ENCODE measurements around the gene PIEZO2.
"Not testable (repeated sequence)": the region's sequence is repeated elsewhere in the genome, so short reads cannot be mapped to it uniquely, and the experiment has no call there.

PIEZO2 gene

GRCh38 chr18:11149441-11150270 is at the start of gene PIEZO2:
TSS of gene PIEZO2 (minus strand) at chr18:11149569. CDS start at chr18:11148588, 981 bp downstream.
- DNase-seq: no peak

- DNase-seq: no peak
Measured at GRCh38 chr18:11183637-11184036, 34.3 kb upstream of the PIEZO2 start.

DNA sequence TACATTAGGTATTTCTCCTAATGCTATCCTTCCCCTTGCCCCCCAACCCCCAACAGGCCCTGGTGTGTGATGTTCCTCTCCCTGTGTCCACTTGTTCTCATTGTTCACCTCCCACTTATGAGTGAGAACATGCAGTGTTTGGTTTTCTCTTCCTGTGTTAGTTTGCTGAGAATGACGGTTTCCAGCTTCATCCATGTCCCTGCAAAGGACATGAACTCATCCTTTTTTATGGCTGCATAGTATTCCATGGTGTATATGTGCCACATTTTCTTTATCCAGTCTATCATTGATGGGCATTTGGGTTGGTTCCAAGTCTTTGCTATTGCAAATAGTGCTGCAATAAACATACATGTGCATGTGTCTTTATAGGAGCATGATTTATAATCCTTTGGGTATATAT is 32.3 kb upstream of the PIEZO2 start:
- DNase-seq: not testable (repeated sequence)

GRCh38 chr18:11179959-11180519 is 30.7 kb upstream of the PIEZO2 start:
- DNase-seq: no peak

GRCh38 chr18:11178951-11179549 is 29.7 kb upstream of the PIEZO2 start:
- no peak for DNase-seq

DNA sequence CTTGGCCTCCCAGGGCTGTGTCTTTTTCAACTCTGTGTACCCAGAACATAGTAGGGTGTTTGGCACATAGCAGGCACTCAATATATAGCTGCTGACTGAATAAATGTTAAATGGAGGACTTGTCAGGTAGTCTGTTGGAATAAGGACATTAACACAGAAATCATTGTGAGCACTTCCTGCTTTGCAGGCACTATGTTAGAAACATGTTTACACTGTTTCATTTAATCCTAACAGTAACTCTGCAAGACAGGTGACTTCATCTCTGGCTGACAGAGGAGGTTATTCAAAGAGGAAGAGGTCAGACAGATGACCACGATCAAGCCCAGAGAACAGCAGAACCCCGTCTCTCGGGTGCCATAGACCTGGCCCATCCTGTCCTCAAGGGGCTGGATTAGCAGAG is 28.0 kb upstream of the PIEZO2 start:
- DNase-seq: no peak

DNA sequence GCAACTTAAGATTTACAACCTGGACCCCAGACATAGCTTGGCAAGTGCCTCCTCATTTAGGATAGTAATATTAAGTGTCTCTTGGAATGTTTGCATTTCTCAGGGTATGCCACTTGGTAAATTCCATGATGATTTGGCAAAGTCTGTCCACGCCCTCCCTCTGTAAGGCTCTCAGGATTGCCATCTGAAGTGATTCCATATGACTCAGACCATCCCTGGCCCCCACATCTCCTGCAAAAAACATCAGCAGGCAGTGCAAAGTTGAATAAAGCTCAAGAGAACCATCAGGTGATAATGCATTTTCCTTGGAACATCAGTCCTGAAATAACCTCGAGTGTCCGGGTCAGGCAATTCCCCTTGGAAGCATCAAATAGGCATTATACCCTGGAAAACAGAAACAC is 27.1 kb upstream of the PIEZO2 start:
- no peak for DNase-seq

DNA sequence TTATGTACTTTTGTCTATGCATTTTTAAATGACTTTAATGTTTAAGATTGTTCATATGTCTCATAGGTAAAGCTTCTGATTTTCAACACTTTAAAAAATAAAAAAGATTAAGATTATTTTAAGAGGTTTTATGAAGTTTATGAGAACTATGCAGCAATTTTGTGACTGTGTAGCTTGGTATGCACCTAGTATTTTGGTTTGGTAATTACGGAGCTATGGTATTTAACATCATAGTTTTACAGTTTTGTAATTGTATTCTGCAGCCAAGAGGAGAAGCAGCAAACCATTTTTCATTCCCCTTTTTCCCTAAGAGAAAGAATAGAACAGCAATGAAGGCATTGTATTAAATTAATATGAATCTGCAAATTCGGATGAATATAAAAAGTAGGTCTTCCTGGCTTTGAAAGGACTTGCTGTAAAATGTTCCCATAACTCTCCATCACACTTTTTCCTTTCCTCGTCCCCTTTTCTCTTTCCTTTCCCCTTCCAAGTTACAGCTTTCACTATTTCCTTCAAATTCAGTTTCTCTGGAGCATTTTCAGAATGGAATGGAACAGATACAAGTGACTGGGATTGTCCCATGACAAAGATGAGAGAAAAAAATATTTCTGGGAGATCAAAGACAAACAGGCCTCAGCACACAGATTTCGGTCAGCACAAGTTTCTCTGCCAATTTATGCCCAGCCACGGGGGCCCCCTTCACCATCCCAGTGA is 26.1 kb upstream of the PIEZO2 start:
- DNase-seq: no peak

DNA sequence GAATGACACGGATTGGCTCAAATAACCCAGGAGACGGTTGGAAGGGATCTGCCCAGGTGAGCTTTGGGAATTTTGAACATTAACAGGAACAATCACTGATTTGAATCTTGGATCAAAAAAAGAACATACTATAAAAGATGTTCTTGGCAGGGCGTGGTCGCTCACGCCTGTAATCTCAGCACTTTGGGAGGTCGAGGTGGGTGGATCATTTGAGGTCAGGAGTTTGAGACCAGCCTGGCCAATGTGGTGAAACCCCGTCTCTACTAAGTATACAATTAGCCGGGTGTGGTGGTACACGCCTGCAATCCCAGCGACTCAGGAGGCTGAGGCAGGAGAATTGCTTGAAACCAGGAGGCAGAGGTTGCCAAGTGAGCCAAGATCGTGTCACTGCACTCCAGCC is 24.8 kb upstream of the PIEZO2 start:
- DNase-seq: not testable (repeated sequence)

- no peak for DNase-seq
Measured at GRCh38 chr18:11167778-11168177, 18.4 kb upstream of the PIEZO2 start.

DNA sequence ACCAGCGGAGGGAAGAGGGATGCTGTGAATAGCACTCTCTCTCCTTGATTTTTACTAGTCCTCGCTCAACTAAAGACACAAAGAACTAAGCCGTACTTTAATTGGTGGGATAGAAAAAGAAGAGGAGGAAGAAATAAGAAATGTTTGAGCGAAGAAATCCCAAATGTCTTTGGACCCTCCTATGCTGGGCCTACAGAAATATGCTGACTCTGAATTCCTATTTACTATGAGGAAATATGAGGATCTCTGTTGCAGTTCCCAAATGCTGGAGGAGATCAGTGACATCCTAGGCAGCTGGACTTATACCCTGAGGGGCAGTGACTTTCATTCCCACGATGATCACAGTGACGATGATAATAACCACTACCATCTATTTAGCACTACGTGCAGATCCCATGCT is 16.6 kb upstream of the PIEZO2 start:
- no peak for DNase-seq

- no peak for DNase-seq
Measured at GRCh38 chr18:11165138-11165537, 15.8 kb upstream of the PIEZO2 start.

DNA sequence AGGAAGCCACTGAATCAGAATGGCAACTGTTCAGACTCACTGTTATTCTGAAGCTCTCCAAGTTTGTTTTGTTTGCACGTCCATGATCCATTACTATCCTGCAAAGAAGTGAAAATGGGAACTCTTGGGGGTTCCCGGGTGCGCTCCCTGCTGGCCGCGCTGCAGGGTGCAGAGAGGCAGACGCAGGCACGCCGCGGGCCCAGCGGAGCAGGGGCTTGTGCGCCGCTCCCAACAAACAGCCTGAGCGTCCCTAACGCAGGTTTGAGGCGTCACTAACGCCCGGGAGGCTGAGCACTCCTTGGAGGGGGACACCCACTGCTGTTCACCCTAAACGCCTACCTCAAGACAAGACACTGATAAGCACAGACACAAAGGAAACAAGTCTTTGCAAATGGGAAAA is 14.3 kb upstream of the PIEZO2 start:
- no peak for DNase-seq

- no peak for DNase-seq
Measured at GRCh38 chr18:11162889-11163288, 13.5 kb upstream of the PIEZO2 start.

- DNase-seq: no peak
Measured at GRCh38 chr18:11162462-11162861, 13.1 kb upstream of the PIEZO2 start.

GRCh38 chr18:11160313-11160712 is 10.9 kb upstream of the PIEZO2 start:
- no peak for DNase-seq

DNA sequence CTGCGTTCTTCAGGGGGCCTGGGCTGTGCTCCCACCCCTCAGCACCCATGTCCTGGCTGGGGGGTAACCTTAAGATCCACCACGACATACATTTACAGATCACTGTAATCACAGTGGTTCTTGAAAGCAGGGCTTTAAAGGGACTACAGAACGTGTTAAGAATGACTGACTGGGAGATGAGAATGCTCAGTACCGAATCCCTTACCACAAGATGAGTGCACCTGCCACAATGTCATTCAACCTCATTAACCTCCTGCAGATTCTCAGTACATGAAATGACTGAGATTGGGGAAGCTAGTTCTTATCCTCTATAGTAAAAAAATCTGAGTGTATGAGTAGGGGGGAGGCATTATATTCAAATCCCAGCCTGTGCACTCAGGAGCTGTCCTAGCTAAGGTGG is 10.5 kb upstream of the PIEZO2 start:
- no peak for DNase-seq

DNA sequence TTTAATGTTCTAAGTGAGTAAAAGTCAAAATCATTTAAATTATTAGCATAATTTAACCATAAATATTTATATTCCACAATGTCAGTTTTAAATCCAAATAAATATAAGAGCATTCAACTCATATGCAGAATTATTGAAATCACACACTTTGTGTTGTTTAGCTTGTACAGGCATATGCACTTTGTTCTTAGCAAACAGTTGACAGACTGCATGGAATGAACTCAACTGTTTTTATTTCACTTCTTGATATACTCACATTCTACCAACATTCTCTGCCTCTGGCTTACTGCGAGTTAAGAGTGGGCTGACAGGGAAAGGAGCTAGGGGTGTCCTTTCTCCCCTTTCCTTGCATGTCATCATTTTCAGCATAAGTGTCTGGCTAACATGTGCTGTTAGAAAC is 7.6 kb upstream of the PIEZO2 start:
- DNase-seq: no peak

DNA sequence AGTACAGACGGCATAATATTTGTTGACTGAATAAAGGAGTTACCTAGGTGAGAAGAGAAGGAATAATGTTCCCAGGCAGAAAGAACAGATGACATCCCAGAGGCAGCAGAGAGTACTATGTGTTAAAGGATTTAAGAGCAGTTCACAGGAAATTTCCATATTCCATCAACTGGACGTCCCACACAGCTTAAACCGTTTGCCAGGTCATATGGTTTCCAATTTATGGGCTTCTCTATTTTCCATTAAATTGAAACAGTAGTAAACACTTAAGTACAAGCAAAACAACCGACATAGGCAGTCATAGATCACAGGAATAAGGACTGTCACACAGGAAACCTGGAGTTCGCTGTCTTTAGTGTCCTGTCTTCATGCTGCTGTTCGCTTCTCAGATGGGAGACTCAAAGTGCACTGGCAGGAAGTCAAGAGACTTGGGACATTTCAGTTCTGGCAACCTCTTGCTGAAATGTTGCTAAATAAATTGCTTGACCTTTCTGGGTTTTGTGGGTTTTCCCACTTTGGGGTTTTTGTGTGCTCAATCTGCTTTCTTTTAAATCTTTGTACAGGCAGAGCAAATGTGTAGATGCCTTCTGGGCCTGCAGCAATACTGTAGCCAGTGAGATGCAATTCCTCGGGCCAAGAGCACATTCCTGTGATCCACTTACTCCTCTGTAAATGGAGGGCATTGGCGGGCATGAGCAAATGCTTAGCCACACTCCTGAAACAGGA is 5.8 kb upstream of the PIEZO2 start:
- no peak for DNase-seq

DNA sequence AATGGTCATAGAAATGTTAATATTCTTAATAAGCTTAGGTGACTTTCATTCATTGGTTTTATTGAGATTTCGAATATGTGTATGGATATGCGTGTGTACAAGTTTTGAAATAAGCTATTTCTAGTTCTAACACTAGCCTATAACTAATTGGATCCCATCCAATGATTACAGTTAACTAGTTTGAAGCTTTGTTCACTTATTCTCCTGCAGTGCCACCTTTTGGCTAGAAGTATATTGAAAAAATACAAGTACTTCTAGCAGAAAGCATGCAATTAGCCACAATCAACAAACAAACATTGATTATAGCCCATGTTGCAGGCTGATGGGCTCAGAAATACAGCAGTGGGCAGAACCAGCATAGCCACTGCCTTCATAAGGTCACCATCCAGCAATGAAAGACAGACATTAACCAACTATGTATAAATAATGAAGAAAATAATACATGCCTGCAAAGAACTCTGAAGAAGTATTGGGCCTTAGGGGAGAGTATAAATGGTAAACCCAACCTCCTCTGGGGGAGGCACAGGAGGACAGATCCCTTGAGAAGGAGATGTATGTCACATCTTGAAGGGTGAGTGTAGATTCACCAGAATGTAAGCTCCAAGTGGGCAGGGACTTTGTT is 5.1 kb upstream of the PIEZO2 start:
- peak; percentile 3 for DNase-seq

GRCh38 chr18:11153097-11153496 is 3.7 kb upstream of the PIEZO2 start:
- DNase-seq: no peak

DNA sequence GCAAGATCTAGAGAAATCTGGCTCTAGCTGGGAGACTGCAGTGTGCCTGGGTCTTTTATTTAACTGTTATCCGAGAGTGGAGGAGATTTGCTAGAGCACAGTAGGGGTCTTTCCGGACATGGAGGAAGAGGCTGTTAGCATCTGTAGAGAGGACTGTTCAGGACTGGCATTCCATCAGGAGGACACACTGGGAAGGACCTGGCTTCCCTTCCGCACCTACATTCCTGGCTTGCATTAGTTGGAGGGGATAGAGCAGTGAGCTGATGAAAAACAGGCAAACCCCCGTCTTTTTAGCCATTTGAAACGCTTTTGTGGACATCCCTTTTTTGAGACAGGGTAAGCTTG is 874 bp upstream of the PIEZO2 start:
- DNase-seq: no peak

Measured in NCI-H1092 treated with DMSO at 0.1 percent for 48 hours (cell line).